Left hindlimb (tissue), 1 donor: ENCODE results near the gene TMEM87B.
"Not testable (repeated sequence)": the region's sequence is repeated elsewhere in the genome, so short reads cannot be mapped to it uniquely, and the experiment has no call there.

Source experiments
- DNase-seq: peaks from one replicate; pipeline ENCODE4 v3.0.0-alpha.2; 2018

Gene TMEM87B

DNA sequence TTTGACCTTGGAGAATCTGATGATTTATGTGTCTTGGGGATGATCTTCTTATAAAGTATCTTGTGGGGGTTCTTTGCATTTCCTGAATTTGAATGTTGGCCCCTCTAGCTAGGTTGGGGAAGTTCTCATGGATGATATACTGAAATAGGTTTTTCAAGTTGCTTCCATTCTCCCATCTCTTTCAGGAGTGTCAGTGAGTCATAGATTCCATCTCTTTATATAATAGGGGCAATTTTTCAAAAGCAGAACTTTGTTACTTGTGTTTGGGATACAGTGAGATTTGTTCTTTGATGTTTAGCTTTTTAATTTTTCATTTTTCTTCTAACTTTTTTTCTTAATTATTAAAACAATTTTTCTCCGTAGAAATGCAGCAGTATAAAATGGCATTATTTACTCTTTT, 19.4 kb downstream of the TMEM87B start:
- DNase-seq: no peak

DNA sequence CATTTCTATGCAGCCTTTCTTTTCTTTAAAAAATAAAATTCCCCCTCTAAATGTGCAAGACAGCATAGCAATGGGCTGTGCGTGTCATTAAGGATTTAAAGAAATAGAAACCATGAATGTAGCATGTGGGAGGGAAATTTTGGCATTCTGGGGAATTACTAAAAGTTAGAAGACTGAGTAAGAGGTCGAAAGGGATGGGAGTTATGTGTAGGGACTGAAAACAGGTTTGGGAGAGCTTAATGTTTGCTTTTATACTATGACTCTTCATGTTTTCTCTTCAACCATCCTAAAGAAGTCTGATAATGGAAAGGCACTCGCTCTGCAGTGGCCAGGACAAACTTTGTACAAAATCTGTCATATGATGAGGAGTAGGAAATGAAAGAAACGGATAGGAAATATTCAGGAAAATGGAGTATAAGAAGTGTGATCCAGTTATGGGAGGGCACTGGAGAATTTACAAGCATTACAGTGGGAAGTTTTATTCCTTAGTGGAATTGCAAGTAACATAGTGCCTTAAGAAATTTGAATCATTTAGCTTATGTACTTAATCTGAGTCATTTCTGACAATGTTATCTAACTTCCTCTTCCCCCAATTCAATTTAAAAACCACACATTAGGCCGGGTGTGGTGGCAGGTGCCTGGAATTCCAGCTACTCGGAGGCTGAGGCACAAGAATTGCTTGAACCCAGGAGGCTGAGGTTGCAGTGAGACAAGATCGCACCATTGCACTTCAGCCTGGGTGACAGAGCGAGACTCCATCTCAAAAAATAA, 20.6 kb downstream of the TMEM87B start:
- DNase-seq: no peak

DNA sequence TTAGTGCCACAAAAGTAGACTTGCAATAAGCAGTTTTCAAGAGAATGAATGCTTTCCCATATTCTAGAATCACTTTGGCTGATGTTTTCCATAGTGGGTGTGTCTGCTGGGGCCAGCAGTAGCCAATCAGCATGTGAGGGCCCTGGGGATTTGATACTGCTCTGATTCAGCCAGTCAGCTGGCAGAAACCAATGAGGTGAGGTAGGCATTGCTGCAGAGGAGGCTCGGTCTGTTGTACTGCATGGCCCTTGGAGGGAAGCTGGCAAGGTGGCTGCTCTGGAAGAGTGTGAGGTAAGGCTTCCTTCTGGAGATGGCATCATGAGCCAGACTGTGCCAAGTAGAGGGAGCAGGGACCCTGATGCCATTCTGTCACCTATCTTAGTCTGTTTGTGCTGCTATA, 22.7 kb downstream of the TMEM87B start:
- DNase-seq: no peak

DNA sequence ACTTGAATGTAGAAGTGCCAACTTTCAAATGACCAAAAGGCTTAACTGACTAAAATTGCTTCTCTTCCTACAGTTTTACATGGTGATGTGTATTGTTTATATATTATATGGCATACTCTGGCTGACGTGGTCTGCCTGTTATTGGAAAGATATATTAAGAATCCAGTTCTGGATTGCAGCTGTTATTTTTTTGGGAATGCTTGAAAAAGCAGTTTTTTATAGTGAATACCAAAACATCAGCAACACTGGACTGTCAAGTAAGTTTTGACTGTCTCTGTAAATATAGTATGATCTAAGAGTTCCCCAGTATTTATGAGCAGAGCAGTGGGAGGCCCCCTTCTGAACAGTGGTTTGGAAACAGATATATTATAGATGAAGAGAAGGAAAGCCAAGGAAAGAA, 26.2 kb downstream of the TMEM87B start:
- DNase-seq: no peak

DNA sequence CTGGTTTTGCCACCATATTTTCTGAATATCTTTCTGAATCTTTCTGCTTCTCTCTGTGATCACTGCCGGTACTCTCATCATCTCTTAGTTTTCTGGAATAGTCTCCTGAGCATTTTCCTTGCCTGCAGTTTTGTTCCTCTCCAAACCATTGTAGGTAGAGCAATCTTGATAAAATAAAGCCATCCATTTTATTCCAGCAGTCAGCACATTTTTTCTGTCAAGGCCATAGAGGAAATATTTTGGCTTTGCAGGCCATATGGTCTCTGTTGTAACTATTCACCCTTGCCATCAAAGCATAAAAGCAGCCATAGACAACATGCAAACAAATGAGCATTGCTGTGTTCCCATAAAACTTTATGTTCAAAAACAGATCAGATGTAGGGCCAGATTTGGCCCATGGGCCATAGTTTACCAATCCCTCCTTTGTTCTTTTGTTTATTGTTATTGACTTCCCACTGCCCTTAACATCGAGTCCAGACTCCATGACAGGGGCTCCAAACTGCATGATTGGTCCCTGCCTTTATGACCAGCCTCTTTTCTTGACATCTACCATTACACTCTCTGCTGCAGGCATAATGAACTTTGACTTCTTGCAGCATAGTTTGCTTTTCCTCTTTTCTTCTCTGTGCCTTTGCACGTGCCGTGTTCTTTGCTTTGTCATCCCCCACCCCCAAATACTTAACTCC, 29.8 kb downstream of the TMEM87B start:
- DNase-seq: no peak

DNA sequence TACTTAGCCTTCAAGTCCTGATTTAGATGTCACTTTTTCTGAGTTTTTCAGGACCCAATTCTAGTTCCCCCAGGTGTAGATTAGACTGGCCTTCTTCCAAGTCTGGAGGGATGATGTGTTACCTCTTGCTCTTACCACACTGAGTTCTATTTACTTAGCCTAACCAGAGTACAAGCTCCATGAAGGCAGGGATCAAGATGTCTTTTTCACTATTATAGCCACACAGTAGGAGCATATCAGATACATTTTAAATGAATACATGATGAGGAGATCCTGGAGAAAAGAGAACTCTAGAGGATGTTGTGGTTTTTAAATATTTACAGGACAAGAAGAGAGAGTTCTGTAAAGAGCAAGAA, 30.3 kb downstream of the TMEM87B start:
- no peak for DNase-seq

DNA sequence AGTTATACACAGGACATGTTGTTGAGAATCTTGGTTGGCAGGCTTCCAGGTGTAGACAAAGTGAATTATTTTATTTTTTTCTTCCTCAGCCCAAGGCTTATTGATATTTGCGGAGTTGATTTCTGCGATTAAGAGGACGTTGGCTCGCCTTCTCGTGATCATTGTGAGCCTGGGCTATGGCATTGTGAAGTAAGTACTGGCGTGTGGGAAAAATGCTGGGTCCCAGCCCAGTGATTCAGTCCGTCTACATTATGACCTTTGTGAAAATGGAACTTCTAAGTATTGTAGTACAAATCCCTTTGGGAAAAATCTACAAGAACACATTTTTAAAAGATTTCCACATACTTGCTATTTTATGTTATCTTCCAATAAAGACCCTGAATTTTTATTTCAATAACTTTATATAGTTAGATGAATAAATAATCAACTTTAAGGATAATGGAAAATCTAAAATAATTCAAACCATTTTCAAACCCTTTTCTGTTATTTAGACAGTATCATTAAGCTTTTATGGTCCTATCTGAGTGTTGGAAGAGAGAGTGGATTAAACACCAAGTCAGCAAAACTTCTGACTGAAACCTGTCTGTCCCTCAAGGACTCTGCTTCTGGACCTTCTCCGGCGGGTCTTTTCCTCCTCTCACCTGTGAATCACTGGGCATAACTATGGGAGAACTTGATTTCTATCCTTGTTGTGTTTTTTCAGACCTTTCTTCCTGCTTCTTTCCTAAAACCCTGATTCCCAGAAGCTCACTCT, 31.0 kb downstream of the TMEM87B start:
- DNase-seq: no peak

DNA sequence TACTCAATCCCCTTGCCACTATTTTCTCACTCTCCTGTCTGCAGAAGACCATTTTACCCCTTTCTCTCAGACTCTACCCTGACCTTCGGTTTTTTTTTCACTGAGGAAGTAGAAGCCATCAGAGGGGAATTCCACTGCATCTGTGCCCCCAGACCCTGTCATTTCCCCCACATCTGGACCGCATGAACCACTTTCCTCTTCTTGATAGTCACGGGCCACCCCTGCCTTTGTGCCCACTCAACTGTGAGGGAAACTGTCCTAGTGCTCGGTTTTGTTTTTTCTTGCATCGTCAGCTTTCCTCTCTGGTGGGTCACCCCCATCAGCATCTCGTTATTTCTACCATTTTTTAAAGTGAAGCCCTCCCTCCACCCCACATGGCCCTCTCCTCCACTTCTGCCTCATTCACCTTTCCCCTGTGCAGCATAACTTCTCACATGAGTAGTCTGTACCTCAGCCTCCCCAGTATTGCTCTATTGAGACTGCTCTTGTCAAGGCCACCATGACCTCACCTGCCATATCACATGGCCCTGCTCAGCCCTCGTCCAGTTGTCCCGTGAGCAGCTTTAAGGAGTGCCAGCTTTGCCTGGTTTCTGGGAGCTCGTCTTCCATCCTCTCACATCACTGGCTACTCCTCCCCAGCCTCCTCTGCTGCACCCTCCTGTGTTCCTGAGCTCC, 32.4 kb downstream of the TMEM87B start:
- no peak for DNase-seq

DNA sequence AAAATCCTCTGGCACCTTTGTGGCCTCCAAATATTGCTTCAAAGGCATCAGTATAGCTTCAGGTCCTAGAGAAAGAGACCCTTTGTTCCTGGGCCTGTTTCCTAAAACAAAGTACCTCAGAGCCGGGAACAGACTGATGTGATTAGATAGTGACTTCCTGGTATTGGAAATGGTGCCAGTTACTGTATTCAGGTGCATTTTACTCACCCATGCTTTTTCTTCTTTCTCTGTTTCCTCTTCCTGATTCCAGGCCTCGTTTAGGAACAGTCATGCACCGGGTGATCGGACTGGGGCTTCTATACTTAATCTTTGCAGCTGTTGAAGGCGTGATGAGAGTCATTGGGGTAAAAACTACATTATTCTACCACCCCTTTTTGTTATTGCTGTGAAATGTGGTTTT, 34.3 kb downstream of the TMEM87B start:
- no peak for DNase-seq

DNA sequence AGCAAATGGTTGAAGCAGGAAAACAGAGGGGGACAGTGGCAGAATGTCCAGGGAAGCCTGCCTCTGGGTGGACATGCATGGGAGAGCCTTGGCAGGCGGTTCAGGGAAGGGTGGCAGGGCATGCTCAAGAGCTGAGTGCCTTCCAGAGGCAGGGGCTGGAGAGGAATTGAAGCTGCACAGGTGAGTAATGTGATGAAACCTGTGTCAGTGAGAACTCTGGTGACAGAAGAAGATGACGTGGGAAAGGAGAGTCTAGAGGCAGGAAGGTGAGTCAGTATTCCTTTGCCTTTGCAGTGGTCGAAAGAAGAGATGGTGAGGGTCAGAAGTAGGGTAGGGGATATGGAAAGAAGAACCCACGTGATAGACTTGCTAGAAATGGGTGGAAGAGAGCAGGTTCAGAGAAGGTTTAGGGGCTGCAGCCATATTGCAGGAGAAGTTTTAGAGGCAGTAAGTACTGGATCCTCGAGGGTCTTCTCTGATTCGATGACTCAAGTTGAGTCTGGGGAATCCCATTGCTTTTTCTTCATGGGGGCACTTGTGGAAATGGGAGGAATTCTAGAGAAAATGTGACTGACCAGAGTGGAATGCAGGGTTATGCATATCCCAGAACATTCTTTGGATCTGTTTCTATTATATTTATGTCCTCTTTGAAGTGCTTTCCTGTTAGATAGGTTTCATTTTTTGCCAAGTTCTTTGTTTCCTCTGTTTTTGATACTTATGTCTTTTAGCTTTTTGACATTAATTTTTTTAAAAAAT, 37.4 kb downstream of the TMEM87B start:
- DNase-seq: no peak

DNA sequence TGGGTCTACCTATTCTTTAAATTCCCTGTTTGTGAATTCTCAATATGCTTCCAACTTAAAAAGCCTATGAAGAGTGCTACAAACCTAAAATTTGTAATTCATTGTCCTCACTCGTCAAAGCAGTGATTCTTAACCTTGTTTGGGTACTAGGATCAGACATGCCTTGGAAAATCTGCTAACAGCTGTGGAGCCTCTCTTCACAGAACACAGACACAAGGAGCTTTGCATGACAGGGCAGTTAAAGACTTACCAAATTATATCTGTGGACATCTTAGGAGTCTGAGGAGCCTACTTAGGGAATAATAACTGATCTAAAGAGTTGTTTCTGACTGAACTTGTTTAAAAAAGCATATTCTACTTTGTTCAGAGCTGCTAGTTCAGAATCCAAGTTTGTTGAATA, 38.1 kb downstream of the TMEM87B start:
- no peak for DNase-seq

DNA sequence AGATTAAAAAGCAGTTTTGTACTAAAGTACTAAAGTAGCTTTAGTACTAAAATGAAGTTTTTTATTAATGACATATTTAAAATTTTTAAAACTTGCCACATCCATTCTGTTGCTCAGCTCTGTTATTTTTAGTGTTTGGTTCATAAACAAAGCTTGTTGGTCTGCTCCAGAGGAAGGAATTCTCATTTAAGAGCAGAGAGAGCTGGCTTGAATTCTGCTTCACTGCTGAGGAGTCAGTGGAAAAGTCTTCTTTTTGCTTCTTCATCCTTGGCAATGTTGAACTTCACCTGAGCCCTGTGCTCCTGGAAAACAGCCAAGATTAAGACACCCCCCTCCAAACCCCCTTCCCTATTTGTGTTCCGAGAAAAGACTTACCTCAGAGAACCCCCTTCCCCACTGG, 40.6 kb downstream of the TMEM87B start:
- DNase-seq: no peak

DNA sequence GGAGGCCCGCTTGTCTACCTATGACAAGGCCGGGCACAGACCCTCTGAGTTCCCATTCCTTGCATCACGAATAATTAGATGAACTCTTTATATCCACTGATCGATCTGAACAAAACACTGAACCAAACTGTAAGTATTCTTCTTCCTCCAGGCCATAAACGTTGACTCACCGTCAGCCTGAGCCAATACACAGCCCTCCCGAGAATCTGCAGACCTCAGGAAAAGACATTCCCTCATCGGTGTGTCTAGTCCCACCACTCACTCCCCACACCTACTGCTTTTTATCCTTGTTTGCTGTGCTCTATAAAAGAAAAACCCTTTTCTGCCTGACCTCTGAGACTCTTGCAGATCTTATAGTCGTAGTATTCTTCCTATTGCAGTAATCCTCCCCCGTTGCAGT, 41.0 kb downstream of the TMEM87B start:
- DNase-seq: no peak

DNA sequence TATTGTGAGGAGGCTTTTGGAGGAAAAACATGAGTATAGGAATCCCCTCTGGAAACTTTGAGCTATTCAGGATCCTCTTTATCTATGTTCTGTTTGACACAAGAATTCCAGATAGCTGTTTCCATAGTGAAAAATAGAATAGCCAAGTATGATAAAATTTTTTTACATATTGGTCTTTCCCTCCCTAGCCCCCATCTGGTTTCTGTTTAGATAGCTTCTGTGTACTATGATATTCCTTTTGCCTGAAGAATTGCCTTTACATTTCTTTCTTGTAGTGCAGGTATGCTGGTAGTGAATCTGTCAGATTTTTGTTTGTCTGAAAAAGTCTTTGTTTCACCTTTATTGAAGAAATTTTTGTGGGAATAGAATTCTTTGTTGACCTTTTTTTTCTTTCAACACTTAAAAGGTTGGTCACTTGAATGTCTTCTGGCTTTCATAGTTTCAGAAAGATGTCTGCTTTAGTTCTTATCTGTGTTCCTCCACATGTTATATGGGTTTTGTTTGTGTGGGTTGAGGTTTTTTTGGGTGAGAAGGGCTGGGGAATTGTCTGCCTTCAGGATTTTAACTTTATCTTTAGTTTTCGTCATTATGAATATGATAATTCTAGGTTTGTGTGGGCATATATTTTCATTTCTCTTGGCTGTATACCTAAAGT, 53.2 kb downstream of the TMEM87B start:
- no peak for DNase-seq

DNA sequence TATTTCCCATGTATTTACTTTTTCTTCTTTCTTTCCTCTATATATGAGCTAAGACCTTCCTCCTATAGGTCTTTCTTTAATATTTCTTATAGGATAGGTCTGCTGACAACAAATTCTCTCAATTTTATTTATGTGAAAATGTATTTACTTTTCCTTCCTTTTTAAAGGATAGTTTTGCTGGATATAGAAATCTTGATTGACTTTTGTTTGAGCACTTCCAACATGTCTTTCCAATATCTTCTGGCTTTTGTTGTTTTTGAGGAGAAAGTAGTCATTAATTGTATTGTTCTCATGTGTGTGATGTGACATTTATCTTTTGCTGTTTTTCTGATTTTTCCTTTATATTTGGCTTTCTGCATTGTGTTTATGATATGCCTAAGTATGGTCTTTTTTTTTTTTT, 54.2 kb downstream of the TMEM87B start:
- no peak for DNase-seq

DNA sequence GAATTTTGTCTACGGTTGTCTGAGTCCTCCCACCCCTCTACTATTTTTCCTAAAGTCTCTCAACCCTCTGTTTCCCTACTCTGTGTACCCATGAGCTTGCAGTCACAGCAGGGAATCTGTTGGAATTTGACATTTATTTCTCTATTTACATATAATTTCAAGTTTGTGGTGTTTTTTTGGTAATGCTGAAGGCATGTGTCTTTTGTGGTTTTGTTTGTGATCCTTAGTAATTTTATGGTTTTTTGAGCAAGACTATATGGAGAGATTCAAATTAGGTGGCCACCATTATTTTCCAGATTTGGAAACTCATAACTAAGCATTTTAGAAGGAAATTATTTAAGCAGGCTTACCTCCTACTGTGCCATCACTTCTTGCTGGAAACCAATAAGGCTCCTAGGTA, 55.9 kb downstream of the TMEM87B start:
- DNase-seq: no peak

DNA sequence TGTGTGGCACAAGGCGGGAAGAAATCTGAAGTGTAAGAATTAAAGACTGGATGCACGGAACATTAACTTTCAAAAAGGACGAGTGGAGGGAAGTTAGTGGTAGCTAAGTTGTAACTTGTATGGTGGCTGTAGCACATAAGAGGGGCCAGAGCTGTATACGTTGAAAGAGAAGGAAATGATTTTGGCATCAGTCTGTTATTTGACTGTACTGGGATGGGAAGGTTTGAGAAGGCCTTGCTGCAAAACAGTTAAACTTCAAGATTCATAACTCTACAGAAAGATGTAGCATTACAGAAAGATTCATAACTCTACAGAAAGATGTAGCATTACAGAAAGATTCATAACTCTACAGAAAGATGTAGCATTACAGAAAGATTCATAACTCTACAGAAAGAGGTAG, 58.3 kb downstream of the TMEM87B start:
- DNase-seq: not testable (repeated sequence)

DNA sequence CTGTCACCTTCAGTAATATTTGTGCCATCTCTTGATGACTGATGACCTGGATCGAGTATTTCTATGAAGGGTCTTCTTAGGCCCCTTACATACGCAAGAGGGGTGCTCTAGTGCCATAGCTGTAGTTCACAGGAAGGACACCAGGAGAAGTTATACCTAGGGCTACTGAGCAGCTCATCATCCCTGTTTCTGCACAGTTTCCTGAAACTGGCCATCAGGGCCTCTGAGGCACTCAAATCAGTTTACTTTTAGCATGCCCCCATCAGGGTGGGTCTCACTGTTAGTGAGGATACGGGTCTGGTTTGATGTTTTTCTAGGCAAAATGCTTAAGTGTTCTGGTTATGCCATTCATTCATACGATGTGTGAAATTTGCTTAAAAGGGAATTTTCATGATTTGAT, 63.1 kb downstream of the TMEM87B start:
- no peak for DNase-seq

DNA sequence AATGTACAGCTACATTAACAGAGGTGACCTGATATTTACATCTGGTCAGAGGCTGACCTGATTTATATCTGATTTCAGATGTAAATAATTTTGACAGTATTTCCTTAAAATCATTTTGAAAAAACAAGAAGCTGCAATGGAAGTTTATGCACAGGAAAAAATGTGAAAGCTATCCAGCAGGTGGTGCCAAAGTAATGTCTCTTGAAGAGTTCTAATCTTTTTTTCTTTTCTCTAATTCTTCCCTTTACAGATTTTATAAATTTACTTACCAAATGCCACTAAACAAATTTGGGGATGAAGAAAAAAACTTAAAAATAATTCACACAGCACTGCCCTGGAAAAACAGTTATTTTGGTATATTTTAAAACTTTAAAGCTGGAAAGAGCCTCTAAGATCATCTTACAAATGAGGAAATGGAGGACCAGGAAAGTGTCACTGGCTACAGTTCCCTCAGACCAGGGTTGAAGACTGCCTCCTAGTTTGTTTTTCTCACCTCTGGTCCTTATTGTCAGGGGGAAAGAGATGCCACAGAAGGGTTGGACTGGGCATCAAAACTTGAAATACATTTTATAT, 66.7 kb downstream of the TMEM87B start:
- DNase-seq: no peak

DNA sequence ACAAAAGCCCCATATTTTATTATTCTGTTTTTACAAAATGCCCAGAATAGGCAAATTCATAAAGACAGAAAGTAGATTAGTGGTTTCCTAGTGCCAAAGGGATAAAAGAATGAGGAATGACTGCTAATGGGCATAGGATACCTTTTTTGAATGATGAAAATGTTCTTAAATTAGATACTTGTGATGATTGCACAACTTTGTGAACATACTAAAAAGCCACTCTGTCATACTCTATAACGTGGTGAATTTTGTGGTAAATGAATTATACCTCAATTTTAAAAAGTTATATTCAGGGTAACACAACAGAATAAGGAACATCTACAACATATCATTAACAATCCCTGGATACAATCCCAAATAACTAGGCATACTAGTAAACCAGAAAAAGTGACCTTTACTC, 74.0 kb downstream of the TMEM87B start:
- no peak for DNase-seq

DNA sequence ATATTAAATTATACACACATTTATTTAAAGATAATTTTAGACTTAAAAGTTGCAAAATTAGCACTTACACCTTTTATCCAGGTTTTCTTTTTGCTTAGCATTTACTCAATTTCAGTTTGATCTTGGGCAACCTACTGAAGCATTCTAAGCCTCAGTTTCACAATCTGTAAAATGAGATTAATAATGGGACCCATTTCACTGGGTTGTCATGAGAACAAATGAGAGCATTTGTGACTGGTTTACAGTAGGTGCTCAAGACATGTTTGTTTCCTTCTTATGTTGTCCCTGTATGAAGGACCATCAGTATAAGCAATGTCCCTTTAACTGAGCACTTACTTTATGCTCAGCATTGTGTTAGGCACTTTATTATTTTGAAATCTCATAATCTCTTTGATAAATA, 78.3 kb downstream of the TMEM87B start:
- no peak for DNase-seq

DNA sequence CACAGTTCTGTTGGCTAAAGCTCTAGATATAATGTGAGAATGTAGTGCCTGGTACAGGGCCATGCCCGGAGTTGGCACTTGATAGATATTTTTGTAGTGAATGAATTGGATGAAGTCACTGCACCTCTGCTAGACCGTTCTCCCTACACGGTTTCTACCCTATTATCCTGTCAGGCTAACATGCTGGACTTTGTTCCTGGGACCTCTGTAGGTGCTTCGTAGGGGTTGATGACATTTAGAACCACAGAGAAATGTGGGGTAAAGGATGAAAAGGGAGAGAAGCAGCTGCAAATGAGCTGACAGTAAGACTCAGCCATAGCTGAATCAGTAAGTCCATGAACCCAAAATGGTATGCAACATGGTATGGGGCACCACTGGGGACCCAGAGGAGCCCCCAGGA, 79.1 kb downstream of the TMEM87B start:
- no peak for DNase-seq
